RPMI7951 (cell line): Measurements from ENCODE around the gene KIF2B. TPM values are rescaled to one million over a fixed set of nuclear protein-coding genes. Genes with fewer than 3 reads are reported as not detected.
"Not testable (repeated sequence)": the region's sequence is repeated elsewhere in the genome, so short reads cannot be mapped to it uniquely, and the experiment has no call there.

Experiments used
- DNase-seq: peaks from one replicate; pipeline ENCODE4 v3.0.0-alpha.2; 2012; ENCODE audit warnings: low read depth
- total RNA-seq: library from RNA; depleted of rRNA; stranded (reverse); fragments of >200 nt; shearing (Covaris generic); gene quantifications from 2 replicates; pipeline ENCODE4 v1.2.3, GENCODE V29; 2014; rRNA removed

KIF2B gene, protein sequence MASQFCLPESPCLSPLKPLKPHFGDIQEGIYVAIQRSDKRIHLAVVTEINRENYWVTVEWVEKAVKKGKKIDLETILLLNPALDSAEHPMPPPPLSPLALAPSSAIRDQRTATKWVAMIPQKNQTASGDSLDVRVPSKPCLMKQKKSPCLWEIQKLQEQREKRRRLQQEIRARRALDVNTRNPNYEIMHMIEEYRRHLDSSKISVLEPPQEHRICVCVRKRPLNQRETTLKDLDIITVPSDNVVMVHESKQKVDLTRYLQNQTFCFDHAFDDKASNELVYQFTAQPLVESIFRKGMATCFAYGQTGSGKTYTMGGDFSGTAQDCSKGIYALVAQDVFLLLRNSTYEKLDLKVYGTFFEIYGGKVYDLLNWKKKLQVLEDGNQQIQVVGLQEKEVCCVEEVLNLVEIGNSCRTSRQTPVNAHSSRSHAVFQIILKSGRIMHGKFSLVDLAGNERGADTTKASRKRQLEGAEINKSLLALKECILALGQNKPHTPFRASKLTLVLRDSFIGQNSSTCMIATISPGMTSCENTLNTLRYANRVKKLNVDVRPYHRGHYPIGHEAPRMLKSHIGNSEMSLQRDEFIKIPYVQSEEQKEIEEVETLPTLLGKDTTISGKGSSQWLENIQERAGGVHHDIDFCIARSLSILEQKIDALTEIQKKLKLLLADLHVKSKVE
- not detected in 2 replicates for total RNA-seq

DNA sequence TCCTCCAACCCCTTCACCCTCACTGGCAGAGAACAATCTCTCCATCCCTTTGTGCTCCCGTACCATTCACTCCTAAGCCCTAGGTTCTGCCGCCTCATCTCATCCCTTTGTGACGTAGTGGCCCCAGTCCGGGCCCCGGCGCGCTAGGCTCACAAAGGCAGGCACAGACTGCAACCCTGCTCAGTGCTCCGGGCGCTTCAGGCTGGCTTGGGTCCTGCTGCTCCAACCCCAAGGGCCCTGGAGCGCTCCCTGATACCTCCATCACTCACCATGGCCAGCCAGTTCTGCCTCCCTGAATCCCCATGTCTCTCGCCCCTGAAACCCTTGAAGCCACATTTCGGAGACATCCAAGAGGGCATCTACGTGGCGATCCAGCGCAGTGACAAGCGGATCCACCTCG is at the start of gene KIF2B:
Gene KIF2B, plus strand, starts transcription at position 164 of the 400 bp plus-strand sequence. Its CDS starts 107 bp downstream, at position 271.
- no peak for DNase-seq

DNA sequence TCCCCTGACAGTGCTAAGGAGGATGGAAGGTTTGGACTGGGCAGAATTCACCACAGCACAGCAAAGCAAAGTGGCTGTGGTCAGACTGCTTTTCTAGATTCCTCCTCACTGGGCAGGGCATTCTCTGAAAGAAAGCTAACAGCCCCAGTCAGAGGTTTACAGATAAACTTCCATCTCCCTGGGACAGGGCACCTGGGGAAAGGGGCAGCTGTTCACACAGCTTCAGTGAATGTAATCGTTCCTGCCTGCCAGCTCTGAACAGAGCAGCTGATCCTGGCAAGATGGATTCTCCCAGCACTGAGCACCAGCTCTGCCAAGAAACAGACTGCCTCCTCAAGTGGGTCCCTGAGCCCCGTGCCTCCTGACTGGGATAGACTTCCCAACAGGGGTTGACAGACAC is 42.4 kb upstream of the KIF2B start:
- no peak for DNase-seq

DNA sequence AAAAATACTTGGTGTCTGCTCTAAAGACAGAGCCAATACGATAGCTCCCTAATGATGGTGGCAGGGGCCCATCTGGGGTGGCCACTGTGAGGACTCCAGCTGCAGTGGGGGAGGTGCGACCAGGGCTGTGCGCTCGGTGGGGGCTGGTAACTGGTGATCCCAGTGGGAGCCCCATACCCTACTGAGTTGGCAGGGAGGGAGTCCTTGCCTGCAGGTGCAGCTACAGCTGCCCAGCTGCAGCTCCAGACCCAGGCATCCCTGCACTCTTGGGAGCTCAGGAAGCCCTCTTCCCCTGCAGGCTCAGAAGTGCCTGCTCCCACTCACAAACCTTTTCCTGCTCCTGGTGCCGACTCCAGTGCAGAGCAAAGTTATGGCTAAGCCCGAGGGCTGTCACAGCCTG is 31.2 kb upstream of the KIF2B start:
- DNase-seq: no peak

DNA sequence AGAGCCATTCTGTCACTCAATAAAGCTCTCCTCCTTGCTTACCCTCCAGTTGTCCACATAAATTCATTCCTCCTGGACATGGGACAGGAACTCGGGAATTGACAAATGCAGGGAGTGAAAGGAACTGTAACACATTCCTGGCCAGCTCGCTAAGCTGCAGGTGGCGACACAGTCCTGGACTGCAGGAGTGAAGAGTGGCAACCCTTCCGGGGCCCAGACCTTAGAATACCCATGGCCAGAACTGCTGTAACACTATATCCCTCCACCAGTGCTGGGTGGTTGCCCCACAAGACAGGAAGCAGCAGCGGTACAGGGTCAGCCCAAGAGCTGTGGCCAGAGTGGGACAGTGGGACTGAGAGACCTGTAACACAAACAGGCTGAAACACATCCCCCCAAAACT is 30.3 kb upstream of the KIF2B start:
- DNase-seq: no peak

DNA sequence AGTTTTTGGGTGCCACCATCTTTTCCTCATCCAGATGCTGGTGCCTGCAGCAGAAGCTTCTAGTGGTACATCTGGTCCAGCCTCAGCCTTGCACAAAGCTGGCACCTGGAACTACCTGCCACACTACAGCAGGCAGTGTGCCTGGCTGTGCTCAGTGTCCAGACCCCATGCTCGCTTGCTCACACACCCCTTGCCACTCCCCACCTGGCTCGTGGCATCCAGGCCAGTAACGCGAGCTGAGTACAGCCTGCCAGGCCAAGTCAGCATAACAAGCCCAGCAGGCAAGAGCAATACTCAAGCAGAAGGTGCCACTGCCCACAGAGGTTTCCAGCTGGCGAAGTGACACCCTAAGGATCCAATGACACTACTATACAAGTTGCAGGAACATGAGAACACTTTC is 29.7 kb upstream of the KIF2B start:
- no peak for DNase-seq

DNA sequence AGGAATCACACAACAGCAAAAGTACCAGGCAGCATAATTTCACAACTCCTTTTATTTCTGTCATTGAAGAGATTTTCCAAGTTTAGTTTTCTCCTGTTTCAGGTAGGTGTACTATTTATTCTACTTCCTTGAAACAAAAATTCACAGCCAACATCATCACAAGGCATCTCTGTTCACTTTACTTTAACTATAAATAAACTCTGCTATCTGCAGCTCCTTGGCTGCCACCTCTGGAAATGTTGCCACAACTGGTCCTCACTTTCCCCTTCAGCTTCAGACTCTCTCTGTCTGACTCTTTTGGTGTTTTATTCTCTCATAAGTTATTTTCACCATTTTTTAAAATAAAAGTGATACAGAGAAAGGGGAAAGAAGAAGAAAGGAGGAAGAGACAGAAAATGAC is 27.9 kb upstream of the KIF2B start:
- no peak for DNase-seq

DNA sequence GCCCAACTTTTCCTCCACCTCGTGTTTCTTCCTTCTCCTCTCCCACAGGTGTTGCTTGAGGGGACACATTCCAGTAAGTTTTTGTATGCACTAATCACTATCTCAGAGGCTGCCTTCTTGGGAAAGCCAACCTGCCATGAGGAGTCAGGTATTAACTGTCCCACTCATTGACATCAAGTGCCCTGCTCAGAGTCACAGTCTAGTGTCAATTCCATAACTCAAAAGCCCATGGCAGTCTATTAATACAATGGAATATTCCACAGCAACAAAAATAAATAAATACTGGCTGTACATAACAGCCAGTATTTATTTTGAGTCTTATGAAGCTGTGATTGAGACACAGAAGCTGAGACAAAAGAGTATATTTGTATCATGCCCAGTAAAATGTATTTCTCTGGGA is 26.1 kb upstream of the KIF2B start:
- no peak for DNase-seq

DNA sequence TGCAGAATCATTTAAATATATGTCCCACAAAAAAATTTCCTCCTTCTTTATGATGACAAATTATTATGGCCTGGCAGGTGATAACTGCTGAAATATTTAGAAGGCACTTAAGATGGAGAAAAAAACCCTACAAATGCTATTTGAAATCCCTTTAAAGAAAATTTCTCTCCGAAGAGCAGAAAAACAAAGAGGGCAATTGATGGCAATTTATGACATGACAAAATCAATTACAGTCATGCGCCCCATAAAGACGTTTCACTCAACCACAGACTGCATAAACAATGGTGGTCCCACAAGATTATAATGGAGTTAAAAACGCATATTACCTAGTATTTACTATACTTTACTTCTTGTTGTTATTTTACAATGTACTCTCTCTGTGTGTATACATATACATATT is 25.2 kb upstream of the KIF2B start:
- no peak for DNase-seq

DNA sequence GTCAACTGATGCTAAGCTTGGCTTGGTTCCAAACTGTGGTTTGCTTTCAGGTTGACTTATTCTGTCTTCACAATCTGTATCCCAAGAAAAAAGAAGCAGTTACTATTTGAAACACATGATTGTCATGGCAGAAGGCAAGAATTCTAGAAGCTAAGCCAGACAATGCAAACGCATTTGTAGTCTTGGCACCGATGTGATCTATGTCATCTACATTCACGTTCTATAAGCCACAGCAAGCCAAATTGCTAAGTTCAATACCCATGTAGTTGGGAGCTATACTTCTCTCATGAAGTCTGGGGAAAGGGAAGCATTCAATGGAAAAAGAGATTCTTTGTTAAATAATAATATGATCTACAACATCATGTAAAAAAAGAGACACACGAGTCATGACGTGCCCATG is 18.3 kb upstream of the KIF2B start:
- no peak for DNase-seq

DNA sequence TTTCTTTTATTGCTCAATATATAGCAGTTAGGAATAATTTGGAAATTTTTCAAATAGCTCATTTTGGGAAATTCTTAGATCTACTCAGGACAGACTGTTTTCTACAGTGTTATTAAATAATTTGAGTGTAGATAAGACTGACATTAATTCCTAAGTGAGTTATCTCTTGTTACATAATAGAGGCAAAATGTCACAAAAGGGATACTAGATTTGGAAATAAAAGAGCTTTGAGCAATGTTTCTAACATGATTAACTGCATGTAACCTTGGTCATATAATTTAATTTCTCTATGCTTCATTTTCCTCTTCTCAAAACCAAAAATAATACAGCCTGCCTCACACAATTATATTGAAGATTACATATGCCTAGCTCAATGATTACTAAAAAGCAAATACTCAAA is 16.3 kb upstream of the KIF2B start:
- DNase-seq: no peak

DNA sequence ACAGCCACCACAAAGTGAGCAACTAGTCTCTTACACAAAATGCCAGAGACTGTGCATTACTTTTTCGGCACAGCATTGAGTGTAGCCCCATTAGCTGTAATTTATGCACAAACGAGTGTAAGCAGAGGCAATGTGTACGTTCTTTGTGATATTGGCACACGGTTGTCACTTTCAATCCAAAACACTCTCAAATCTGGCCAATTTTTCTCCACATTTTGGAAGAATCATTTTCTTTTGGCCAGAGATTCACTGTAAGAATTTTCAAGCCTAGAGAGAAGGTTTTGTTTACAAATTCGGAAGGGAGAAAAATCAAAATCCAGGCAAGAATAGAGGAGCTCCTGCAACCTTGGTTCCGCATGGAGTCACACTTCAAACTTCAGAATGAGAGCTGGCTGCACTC is 15.4 kb upstream of the KIF2B start:
- no peak for DNase-seq

DNA sequence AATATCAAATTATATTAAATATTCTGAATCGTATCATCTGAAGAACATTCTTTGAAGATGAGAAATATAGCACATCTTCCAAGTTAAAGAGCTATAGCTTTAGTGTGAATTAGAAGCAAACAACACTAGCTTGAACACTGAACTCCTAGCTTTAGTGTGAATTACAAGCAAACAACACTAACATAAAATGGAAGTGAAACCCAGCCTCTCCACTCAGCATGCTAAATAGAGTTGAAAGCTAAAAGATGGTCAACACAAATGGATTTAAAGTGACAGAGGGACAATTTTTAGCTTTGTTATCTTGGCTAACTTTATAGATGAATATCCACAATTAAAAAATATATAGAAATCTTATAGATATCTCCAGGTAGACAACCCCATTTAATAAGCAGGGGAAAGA is 4.5 kb upstream of the KIF2B start:
- no peak for DNase-seq

DNA sequence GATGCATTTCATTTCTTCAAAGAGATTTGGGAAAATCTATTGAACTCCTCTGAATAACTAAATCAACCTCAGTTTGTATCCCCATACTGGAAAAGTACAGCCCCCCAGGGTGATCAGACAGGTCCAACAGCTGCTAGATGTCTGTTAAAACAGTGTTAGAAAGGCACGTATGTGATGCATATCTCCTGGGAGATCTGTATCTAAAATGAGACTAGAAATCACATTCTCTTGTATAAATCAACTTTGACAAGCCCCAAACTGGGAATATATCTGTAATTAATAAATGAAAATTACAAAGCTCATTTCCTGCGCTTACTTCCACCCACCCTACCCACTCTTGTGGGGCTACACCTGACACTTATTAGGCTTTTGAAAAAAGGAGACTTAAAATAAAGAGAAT is 3.8 kb upstream of the KIF2B start:
- DNase-seq: no peak

DNA sequence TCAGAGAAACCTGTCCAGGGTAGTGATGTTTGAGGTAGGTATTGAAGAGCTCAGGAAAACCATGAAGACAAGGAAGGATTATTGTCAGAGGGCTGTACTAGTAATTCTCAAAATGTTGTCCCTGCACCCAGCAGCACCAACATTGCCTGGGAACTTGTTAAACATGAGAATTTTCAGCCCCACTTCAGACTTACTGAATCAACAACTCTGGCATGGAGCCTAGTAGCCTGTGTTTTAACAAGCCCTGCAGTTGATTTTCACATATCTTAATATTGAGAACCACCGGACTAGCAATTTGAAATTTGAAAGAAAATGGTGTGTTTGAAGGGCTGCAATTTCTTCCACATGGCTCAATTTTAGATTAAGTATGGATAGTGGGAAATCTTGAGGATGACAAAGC is 2.8 kb upstream of the KIF2B start:
- DNase-seq: no peak

DNA sequence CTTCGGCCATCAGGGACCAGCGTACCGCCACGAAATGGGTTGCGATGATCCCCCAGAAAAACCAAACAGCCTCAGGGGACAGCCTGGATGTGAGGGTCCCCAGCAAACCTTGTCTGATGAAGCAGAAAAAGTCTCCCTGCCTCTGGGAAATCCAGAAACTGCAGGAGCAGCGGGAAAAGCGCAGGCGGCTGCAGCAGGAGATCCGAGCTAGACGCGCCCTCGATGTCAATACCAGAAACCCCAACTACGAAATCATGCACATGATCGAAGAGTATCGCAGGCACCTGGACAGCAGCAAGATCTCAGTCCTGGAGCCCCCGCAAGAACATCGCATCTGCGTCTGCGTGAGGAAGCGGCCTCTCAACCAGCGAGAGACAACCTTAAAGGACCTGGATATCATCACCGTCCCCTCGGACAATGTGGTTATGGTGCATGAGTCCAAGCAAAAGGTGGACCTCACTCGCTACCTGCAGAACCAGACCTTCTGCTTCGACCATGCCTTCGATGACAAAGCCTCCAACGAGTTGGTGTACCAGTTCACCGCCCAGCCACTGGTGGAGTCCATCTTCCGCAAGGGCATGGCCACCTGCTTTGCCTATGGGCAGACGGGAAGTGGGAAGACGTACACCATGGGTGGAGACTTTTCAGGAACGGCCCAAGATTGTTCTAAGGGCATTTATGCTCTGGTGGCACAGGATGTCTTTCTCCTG is 769 bp downstream of the KIF2B start:
- DNase-seq: no peak

DNA sequence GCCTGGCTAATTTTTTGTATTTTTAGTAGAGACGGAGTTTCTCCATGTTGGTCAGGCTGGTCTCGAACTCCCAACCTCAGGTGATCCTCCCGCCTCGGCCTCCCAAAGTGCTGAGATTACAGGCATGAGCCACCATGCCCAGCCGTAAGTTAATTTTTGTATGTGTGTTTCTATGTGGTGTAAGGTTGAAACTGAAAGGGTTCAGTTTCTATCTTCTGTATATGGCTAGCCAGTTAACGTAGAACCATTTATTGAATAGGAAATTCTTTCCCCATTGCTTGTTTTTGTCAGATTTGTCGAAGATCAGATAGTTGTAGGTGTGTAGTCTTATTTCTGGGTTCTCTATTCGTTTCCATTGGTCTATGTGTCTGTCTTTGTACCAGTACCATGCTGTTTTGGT is 12.0 kb downstream of the KIF2B start:
- not testable (repeated sequence) for DNase-seq

DNA sequence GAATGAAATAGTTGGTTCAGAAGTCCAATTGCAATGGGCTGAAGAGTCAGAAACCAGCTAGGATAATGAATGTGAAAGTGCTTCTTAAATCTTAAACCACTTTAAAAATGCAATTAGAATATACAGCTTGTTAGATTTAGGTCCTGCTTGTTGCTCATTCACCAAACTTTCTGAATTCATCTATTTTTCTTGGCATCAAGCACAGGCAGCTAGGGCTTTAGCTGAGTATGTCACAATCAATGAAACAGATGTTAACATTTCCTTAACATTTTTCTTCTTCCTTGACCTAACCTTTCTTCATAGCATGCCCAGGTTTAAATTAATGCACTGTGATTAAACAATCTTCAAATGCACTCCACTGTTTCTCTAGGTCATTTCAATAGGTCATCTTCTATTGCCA is 14.4 kb downstream of the KIF2B start:
- DNase-seq: no peak

DNA sequence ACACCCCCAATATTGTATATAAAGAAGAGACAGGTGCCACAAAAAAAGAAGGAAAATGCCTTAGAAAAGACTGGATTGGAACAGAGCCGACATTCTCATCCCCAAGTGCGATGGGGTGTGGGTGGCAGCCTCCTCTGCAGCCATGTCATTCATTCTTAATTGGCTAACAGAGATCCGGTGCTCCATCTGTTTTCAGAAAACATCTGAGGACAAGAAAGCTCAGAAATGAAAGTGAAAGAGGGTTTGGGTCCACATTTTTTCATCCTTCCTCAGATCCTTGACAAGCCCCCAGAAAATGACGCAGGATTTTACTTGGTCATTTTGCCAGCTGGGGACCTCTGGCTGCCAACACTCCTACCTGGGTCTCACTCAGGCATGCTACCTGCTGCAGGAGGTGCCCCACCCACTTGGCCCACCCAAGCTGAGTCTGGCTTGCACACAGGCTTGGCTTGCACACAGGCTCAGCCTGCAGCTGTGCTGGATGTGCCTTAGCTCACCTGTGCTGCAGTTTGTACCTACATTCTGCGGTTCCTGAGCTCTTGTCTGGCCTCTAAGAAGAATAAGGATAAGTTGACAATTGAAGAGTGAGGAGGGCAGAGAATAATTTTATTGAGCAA is 21.9 kb downstream of the KIF2B start:
- no peak for DNase-seq

DNA sequence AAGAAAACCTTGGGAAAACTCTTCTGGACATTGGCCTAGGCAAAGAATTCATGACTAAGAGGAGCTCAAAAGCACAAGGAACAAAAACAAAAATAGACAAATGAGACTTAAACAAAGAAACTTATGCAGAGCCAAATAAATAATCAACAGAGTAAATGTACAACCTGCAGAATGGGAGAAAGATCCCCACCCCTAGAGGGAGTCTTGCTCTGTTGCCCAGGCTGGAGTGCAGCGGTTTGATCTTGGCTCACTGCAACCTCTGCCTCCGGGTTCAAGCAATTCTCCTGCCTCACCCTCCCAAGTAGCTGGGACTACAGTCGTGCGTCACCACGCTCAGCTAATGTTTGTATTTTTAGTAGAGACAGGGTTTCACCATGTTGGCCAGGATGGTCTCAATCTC is 48.4 kb downstream of the KIF2B start:
- DNase-seq: not testable (repeated sequence)
